SU-DHL-6 (cell line): ENCODE data around the gene SH3BGRL2.

Source experiments
- CTCF ChIP-seq: fragments of 200-600 bp; sonication (generic); IDR thresholded peaks from one replicate; pipeline ENCODE4 v1.5.1; 2017; ENCODE audit warnings: antibody characterized with exemption, mild to moderate bottlenecking, low read length, moderate library complexity; ENCODE audit not compliant: insufficient read depth, poor library complexity, severe bottlenecking
- EZH2phosphoT487 ChIP-seq: fragments of 200-600 bp; sonication (generic), shearing (Covaris generic); conservative IDR thresholded peaks from 2 replicates; pipeline ENCODE4 v1.6.1; 2018; ENCODE audit warnings: mild to moderate bottlenecking, antibody characterized with exemption, low read length, moderate library complexity, mixed read lengths

- TF ChIP-seq CTCF (no peak), EZH2phosphoT487 (no peak)
These were observed 22.6 kb upstream of the SH3BGRL2 start for GRCh38 chr6:79608334-79609224.
